ENCODE measurements around the gene NAT14. TPM values are rescaled to one million over a fixed set of nuclear protein-coding genes. Genes with fewer than 3 reads are reported as not detected.
"Not testable (repeated sequence)": the region's sequence is repeated elsewhere in the genome, so short reads cannot be mapped to it uniquely, and the experiment has no call there.

NAT14 gene
- total RNA-seq, 1 donor from 2014 or later, result 14.2 TPM

GRCh38 chr19:55502197-55502952, 17.4 kb downstream of the NAT14 start:
- no peak for DNase-seq (ENCODE audit: low spot score)

GRCh38 chr19:55503157-55503501, 18.1 kb downstream of the NAT14 start:
- DNase-seq (ENCODE audit: low spot score), result no peak

- DNase-seq (ENCODE audit: low spot score), result peak; percentile 93
Measured at GRCh38 chr19:55503502-55504251, 18.7 kb downstream of the NAT14 start.

GRCh38 chr19:55504252-55504603, 19.2 kb downstream of the NAT14 start:
- no peak for DNase-seq (ENCODE audit: low spot score)

- DNase-seq (ENCODE audit: low spot score), result no peak
Measured at GRCh38 chr19:55504981-55505380, 20.0 kb downstream of the NAT14 start.

- no peak for DNase-seq (ENCODE audit: low spot score)
Measured at GRCh38 chr19:55508120-55508519, 23.1 kb downstream of the NAT14 start.

- peak; percentile 95 for DNase-seq (ENCODE audit: low spot score)
Measured at GRCh38 chr19:55516878-55517620, 32.1 kb downstream of the NAT14 start.

GRCh38 chr19:55519451-55520311, 34.7 kb downstream of the NAT14 start:
- no peak for DNase-seq (ENCODE audit: low spot score)

GRCh38 chr19:55520691-55521292, 35.8 kb downstream of the NAT14 start:
- no peak for DNase-seq (ENCODE audit: low spot score)

- DNase-seq (ENCODE audit: low spot score), result no peak
Measured at GRCh38 chr19:55525289-55526101, 40.5 kb downstream of the NAT14 start.

- peak; percentile 71 for DNase-seq (ENCODE audit: low spot score)
Measured at GRCh38 chr19:55526216-55527196, 41.5 kb downstream of the NAT14 start.

GRCh38 chr19:55527197-55528029, 42.4 kb downstream of the NAT14 start:
- DNase-seq (ENCODE audit: low spot score), result no peak

- no peak for DNase-seq (ENCODE audit: low spot score)
Measured at GRCh38 chr19:55528030-55528803, 43.2 kb downstream of the NAT14 start.

GRCh38 chr19:55529636-55530234, 44.7 kb downstream of the NAT14 start:
- no peak for DNase-seq (ENCODE audit: low spot score)

- no peak for DNase-seq (ENCODE audit: low spot score)
Measured at GRCh38 chr19:55530996-55531395, 46.0 kb downstream of the NAT14 start.

- not testable (repeated sequence) for DNase-seq (ENCODE audit: low spot score)
Measured at GRCh38 chr19:55534280-55534679, 49.3 kb downstream of the NAT14 start.

All from ureter (tissue), 1 donor.